Stimulated activated CD8-positive, alpha-beta memory T cell treated with anti-CD3 and anti-CD28 coated beads, Interleukin-4, amount 100 ng/mL, for 1 hour (primary cell): ENCODE data around the gene SHROOM1.

Source experiments
- DNase-seq, 2 donors: peaks; one replicate each; pipeline ENCODE4 v3.0.0-alpha.2; 2020; ENCODE audit warnings: low read depth in 2 of 2, low spot score in 1 of 2

The SHROOM1 gene

GRCh38 chr5:132825834-132826391 is 4.5 kb downstream of the SHROOM1 start:
- no peak for DNase-seq

GRCh38 chr5:132825033-132825833 is 5.2 kb downstream of the SHROOM1 start:
- no peak for DNase-seq

DNA sequence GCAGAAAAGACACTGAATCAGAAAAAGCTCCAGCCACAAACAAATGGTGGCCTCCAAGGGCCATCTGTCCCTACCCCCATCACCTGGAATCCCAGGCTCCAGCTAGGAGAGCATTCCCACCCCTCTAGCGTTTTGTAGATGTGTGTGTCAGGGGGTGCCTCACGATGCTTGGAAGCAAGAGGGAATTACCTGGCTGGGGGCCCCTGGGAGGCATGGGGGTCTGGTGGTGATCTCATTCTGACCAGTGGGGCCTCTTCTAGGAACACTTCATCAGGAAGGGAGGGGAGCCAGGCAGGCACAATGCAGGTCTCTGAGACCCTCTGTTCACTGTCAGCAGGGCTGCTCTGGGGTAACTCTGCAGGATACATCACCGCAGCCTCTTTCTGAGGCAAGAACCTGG is 6.0 kb downstream of the SHROOM1 start:
- no peak for DNase-seq

DNA sequence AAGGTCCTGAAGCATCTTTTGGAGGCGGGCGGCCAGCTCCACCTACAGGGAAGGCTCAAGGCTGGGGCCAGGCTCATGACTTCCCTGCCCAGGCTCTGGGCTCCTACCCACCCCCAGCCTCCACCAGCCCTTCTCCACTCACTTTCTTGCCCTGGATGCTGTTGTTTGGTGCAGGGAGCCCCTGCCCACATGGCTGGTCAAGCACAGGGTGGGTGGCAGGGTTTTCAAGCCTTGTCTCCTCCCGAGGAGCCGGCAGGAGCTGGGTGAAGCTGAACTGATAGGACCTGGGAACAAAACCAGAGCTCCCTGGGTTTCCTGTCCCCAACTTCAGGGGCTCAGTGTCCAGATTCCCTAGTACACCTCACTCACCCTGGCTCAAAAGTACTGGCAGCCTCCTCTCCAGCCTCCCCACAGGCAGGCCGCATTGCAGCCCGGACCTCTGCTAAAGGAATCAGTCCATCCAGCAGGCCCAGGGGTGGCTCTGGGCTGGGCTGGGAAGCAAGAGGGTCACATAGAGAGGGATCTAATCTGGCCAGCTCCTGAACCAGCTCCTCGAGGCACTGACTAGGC is 6.9 kb downstream of the SHROOM1 start:
- no peak for DNase-seq

- no peak for DNase-seq
Measured at GRCh38 chr5:132822650-132823480, 7.6 kb downstream of the SHROOM1 start.

- DNase-seq, result no peak
Measured at GRCh38 chr5:132821791-132822190, 8.7 kb downstream of the SHROOM1 start.

GRCh38 chr5:132821350-132821749 is 9.1 kb downstream of the SHROOM1 start:
- no peak for DNase-seq

DNA sequence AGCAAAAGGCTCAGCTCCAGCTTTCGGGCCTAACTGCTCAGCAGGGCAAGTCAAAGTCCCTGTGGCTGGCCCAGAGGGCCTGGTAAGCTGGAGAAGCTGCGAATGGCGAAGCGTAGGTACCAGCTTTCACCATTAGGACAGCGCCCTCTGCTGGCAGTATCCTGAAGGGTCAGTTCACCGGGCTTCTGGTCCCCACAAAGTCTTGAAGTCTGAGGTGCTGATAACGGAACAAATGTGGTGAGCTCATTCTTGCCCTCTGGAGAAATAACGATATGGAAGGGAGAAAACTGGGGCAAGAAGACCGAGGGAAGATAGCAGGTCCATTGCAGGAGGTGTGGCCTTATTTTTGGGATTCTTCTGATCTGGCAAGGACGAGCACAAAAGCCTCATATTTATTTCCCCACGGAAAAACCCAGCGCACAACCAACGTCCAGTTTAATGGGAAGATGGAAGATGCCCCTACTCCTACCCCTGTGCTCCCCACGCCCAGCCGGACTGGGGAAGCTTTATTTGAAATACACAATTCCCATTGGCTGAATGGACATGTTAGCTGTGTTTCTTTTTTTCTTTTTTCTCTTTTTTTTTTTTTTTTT is 10.2 kb downstream of the SHROOM1 start:
- DNase-seq, result peak; percentile 79 to 88

GRCh38 chr5:132819468-132819867 is 11.0 kb downstream of the SHROOM1 start:
- DNase-seq, result no peak

DNA sequence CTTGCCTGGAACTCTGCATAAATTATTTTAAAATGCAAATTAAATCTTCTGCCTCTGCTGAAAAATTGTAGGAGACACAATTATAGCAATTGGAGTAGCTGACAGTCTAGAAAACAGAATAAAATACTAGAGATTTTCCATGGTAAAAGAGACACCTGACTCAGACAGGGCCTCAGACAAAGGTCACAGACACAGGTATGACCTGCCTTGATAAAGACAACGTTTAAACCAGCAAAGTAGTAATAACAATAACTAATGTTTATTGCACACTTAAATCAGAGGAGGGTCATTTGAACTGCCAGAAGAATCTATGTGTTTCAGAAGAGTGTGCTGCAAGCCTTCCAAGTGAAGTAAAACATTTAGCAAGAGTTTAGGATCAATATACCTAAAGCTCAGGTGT is 13.4 kb downstream of the SHROOM1 start:
- no peak for DNase-seq

DNA sequence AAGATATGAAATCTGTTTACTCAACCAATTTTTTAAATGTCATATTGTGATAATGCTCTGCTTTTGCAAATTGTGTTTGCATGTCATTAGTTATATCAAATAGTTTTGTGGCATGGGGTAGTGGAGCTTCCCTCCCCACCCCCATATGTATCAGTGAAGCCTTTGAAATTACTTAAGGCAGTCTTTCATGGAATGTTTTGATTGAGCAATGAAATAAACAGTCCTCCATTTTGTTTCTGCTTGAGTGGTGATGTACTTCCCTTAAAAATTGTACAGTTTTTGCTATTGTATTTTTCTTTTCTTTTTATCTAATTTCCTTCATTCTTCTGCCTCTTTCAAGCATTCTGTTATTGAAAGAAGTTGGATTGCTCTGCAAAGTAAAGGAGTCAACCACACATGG is 13.9 kb downstream of the SHROOM1 start:
- DNase-seq, result no peak

GRCh38 chr5:132816083-132816482 is 14.4 kb downstream of the SHROOM1 start:
- DNase-seq, result no peak

- DNase-seq, result no peak
Measured at GRCh38 chr5:132815454-132815853, 15.0 kb downstream of the SHROOM1 start.

- no peak for DNase-seq
Measured at GRCh38 chr5:132814503-132815294, 15.7 kb downstream of the SHROOM1 start.

GRCh38 chr5:132813599-132814502 is 16.6 kb downstream of the SHROOM1 start:
- DNase-seq, result no peak

- DNase-seq, result no peak
Measured at GRCh38 chr5:132812781-132813598, 17.5 kb downstream of the SHROOM1 start, which contains the start of gene SOWAHA. SOWAHA (plus strand) TSS chr5:132813302; CDS start chr5:132813622, 320 bp downstream.

GRCh38 chr5:132812123-132812765 is 18.2 kb downstream of the SHROOM1 start:
- DNase-seq, result no peak

DNA sequence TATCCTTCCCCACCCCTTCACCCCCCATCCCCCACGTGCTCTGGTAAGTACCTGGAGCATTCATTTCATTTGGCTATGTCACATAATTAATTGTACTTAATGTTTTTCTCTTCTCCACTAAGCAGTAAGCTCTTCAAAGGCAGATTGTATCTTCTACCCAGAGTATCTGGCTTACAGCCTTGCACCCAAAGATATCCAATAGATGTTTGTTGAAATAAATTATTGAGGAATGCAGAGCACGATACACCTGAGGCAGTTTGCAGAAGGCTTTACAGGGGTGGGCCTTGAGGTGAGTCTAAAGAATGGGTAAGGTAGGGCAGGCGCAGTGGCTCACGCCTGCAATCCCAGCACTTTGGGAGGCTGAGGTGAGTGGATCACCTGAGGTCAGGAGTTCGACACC is 19.8 kb downstream of the SHROOM1 start:
- DNase-seq, result no peak
